ENCODE data around the gene GBGT1.

GBGT1 gene

DNA sequence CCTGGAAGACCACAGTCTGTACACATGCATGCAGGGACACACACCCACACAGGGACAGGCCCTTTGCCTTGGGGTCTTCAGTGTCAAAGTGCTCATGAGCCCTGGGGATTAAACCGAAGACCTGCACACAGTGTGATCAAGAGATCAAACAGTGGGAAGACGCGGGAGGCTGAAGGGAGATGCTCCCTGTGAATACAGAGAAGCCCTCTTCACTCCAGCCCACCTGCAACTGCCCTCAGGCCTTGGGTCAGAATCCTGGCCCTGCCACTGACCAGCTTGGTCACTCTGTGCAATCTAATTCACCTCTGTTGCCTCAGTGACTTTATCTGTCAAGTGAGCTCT, 45.6 kb downstream of the GBGT1 start:
- FAIRE-seq: no peak
- DNase-seq (ENCODE audit: insufficient read length, low spot score): no peak
- no peak for TF ChIP-seq CTCF (IDR thresholded peaks at IDR 0.05; ENCODE audit: insufficient read depth, missing control alignments)

- no peak for TF ChIP-seq CTCF (IDR thresholded peaks at IDR 0.05; ENCODE audit: insufficient read depth, missing control alignments)
- FAIRE-seq (no peak), DNase-seq (ENCODE audit: insufficient read length, low spot score) (no peak)
Measured at GRCh38 chr9:133117271-133118178, 46.2 kb downstream of the GBGT1 start.

DNA sequence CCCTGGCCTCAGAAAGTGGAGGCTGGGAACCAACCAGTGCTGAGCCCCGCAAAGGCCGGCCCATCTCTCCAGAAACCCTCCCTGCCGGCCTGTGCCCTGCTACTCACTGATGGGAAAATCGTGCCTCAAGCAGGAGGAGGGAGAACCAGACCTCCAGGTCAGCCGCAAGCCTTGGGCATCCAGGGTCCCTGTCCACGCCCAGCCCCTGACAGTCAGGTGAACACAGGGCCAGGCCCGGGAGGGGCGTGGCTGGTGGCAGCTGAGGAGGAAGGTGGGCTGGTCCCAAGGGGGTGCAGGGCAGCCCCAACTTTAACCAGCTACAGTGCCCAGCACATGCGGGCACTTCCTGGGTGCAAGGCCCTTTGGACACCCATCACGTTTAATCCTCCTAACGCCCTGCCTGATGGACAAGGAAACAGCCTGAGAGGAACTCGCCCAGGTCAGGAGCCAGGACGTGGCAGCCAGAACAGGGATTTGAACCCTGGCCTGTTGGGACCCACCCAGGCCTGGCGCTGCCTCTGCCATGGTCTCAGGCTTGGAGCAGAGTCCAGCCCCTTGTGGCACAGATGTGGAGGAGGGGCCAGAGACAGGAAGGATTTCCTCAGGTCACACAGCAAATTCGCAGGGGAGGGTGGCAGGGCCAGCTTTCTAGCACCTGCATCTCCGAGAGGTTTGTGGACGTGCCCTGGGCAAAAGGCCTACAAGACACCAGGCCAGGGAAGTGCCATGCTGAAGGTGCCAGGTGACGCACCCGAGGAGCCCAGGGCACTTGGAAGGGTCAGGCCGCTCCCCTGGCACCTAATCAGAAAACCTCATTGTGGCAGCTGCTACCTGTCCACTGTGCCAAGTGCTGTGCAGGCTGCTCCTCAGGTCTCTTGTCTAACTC, 47.1 kb downstream of the GBGT1 start:
- FAIRE-seq (no peak), DNase-seq (ENCODE audit: insufficient read length, low spot score) (no peak)
- TF ChIP-seq CTCF (IDR thresholded peaks at IDR 0.05; ENCODE audit: insufficient read depth, missing control alignments): no peak

- DNase-seq (ENCODE audit: insufficient read length, low spot score) (no peak), FAIRE-seq (no peak)
- no peak for TF ChIP-seq CTCF (IDR thresholded peaks at IDR 0.05; ENCODE audit: insufficient read depth, missing control alignments)
Measured at GRCh38 chr9:133115604-133116345, 47.9 kb downstream of the GBGT1 start.

GRCh38 chr9:133114886-133115603, 48.7 kb downstream of the GBGT1 start:
- FAIRE-seq (no peak), DNase-seq (ENCODE audit: insufficient read length, low spot score) (no peak)
- no peak for TF ChIP-seq CTCF (IDR thresholded peaks at IDR 0.05; ENCODE audit: insufficient read depth, missing control alignments)
